Stimulated activated naive CD8-positive, alpha-beta T cell treated with anti-CD3 and anti-CD28 coated beads, Interleukin-15, Interleukin-2, amounts not matched to agents 100 ng/mL and 50 ng/mL, for 24 hours (primary cell): ENCODE data around the gene OSBPL6.

Source experiments
- H3K27ac Mint-ChIP-seq: one replicate; pipeline ENCODE4 v1.8.0; 2021; ENCODE audit warnings: mild to moderate bottlenecking, mixed read lengths
- H3K27me3 Mint-ChIP-seq: one replicate; pipeline ENCODE4 v1.8.0; 2021; ENCODE audit warnings: mixed read lengths
- H3K36me3 Mint-ChIP-seq: one replicate; pipeline ENCODE4 v1.8.0; 2021; ENCODE audit warnings: low read depth, mixed read lengths
- H3K4me1 Mint-ChIP-seq: one replicate; pipeline ENCODE4 v1.8.0; 2021; ENCODE audit warnings: low read depth, mixed read lengths
- H3K4me3 Mint-ChIP-seq: one replicate; pipeline ENCODE4 v1.8.0; 2021; ENCODE audit warnings: mild to moderate bottlenecking, mixed read lengths
- H3K9me3 Mint-ChIP-seq: one replicate; pipeline ENCODE4 v1.8.0; 2021; ENCODE audit warnings: mixed read lengths

OSBPL6 gene

DNA sequence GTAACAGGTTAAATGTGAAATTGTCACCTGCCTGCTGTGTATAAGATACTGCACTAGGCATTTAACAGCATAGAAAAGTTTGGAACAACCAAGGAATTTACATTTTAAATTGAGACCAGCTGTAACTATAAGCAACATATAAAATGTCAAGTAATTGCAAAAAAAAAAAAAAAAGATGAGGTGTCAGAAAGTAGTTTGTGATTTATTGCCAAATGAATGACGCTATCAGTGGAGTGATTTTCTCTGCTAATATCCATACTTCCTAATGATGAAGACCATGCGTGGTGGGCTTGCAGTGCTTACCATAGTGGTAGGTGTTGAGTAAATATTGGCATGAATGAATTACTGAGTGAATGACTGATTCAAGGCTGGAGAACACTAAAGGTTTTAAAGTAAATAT lies 73.3 kb downstream of the OSBPL6 start:
- peaks cover 3% of the 10 kb centered on the region for H3K27me3 Mint-ChIP-seq
- no peaks in the 10 kb centered on the region for H3K9me3 Mint-ChIP-seq
- H3K4me3 Mint-ChIP-seq: no peak overlapping the region
- H3K27ac Mint-ChIP-seq: no peak overlapping the region
- no peaks in the 10 kb centered on the region for H3K4me1 Mint-ChIP-seq
- no peaks in the 10 kb centered on the region for H3K36me3 Mint-ChIP-seq

DNA sequence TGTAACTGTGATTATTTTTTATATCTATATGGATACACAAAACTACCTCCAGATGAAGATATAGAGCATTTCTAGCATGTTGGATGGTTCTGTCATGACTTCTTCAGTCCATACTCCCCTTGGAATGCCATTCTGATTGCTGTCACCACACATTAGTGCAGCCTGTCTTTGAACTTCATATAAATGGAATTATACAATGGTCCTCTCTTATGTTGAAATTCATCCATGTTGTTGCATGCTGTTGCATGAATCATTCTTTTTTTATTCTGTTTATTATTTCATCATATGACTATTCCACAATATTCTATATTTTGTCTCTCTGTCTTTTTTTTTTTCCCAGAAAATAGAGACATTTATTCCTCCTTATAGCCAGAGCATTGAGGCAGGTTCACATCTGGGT lies 74.1 kb downstream of the OSBPL6 start:
- Mint-ChIP-seq H3K4me1 (no peaks in the 10 kb centered on the region), H3K27me3 (peaks cover 7% of the 10 kb centered on the region), H3K9me3 (no peaks in the 10 kb centered on the region), H3K27ac (no peak overlapping the region), H3K4me3 (no peak overlapping the region), H3K36me3 (no peaks in the 10 kb centered on the region)

DNA sequence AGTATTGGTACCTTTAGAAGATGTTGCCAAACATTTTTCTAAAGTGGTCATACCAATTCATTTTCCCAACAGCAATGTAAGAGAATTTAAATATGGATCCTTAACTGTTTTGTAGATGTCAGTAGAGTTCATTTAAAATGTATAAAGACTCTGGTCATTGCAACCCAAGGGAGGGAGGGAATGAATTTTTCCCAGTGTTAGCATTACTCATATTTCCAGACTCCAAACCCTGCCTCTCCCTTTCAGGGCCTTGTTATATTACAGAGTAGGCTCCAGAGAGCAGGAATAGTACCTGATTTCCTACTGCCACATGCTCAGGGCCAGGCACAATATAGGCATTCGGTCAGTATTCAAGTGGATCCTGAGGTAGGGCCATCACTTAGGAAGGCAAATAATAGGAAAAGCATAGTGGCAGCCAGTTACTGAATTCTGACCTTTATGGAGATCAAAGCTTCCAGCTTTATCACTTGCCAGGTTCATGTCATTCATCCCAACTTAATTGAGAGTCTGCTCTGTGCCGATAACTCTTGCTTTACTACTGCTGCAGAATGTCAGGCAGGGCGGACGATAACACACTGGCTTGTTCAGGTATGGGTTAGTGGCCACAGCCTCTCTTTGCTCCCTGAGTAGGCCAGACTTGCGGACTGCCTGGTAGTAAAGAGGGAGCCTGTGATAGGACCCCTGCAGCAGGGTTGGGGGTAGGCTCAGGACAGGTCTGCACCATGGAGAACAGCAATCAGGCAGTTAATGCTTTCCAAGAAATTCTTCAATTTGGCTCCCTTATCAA lies 75.3 kb downstream of the OSBPL6 start:
- no peaks in the 10 kb centered on the region for H3K4me1 Mint-ChIP-seq
- H3K27ac Mint-ChIP-seq: no peak overlapping the region
- no peaks in the 10 kb centered on the region for H3K9me3 Mint-ChIP-seq
- peaks cover 7% of the 10 kb centered on the region for H3K27me3 Mint-ChIP-seq
- H3K4me3 Mint-ChIP-seq: no peak overlapping the region
- H3K36me3 Mint-ChIP-seq: no peaks in the 10 kb centered on the region

DNA sequence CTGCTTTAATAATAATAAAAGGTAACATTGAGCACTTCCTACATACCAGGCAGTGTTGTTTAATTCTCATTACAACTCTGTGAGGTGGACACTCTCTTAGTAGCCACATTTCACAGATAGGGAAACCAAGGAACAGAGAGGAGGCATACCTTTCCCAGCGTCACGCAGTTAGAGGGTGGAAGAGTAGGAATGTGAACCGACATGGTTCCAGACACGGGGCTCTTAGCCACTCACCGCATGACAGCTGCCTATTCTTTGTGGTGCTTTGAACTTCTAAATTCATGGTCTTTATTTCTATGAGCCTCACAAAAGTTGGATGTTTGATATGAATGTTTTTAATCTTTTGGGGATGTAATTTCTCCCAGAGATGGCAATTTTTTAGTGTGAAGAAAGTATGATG lies 76.0 kb downstream of the OSBPL6 start:
- Mint-ChIP-seq H3K4me1 (no peaks in the 10 kb centered on the region), H3K36me3 (no peaks in the 10 kb centered on the region), H3K4me3 (no peak overlapping the region)

DNA sequence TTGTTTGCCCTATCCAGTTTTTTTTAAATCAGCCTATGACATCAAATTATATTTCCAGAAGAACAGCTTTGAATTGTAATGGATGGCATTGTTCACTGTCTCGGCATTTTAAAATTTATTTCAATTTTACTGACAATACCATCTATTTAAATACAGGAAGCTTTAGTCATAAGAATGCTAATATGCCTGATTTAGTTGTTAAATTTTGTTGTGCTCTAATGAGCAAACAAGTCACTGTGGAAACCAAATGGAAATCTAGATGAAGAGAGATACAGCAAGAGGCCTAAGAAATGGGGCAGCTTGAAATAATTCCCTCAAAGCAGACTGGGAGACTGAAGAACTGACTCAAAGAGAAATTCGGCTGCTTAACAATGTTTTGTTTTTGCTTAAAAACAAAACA lies 76.8 kb downstream of the OSBPL6 start:
- H3K4me3 Mint-ChIP-seq: no peak overlapping the region
- H3K27me3 Mint-ChIP-seq: peaks cover 7% of the 10 kb centered on the region
- no peaks in the 10 kb centered on the region for H3K9me3 Mint-ChIP-seq
- no peak overlapping the region for H3K27ac Mint-ChIP-seq
- H3K36me3 Mint-ChIP-seq: no peaks in the 10 kb centered on the region
- H3K4me1 Mint-ChIP-seq: no peaks in the 10 kb centered on the region

More for the DNA sequence above, 76.0 kb downstream of the OSBPL6 start:
- Mint-ChIP-seq H3K9me3 (no peaks in the 10 kb centered on the region), H3K27me3 (peaks cover 10% of the 10 kb centered on the region), H3K27ac (no peak overlapping the region)

DNA sequence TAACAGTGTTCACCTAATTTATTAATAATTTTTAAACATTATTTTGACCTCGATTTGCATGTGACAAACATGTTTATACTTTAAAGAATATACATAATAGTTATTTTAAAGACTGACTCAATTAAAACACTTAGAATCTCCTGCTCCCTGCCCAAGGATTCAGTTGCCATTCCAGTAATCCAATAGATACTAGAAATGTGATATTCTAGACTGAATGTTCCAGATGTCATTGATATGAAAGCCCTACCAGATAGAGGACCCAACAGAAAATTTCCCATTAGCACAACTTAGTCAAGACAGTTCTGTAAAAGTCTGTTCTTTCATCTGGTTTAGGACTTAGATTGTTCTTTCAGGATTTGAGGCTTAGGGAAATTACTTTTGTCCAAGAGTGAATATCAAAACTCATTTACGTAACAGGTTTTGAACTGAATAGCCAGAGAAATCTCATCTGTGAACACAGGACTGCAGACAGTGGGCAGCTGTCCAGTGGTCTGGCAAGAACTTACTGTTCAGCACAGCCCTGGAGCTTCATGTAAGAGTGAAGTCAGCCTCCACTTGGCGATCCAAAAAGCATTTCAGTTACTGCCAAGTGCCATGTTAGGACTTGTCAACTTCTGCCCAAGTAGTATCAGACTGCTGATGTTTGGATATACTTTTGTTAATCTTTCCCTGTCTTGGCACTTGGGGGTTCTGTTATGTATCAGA lies 77.5 kb downstream of the OSBPL6 start:
- H3K9me3 Mint-ChIP-seq: no peaks in the 10 kb centered on the region
- H3K4me1 Mint-ChIP-seq: no peaks in the 10 kb centered on the region
- no peak overlapping the region for H3K27ac Mint-ChIP-seq
- peaks cover 7% of the 10 kb centered on the region for H3K27me3 Mint-ChIP-seq
- H3K36me3 Mint-ChIP-seq: no peaks in the 10 kb centered on the region
- H3K4me3 Mint-ChIP-seq: no peak overlapping the region

DNA sequence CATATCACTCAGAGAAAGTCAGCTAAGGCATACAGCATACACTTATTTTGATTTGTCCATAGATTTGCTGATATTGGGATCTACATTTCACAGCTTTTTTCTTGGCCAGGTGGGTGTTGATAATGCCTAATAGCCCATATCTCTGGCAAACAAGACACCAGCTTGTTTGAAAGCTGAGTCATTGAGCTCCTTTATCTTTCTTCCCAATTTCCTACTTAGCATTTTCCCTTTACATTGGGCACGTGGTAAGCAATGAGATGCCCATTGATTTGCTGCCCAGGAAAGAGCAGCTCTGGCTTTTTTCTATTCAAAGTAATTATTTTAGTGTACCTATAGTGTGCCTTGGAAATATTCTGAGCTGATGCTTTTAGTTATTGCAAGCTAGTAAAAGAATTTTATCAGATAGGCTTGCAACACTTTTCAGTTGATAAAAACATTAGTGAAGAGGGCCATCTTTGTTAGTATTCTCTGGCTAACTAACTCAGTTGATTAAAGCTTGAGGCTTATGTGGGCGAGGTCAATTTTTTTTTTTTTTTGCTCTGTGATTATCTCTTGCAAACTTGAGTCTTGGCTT lies 79.6 kb downstream of the OSBPL6 start:
- H3K36me3 Mint-ChIP-seq: no peaks in the 10 kb centered on the region
- H3K27me3 Mint-ChIP-seq: peaks cover 7% of the 10 kb centered on the region
- no peak overlapping the region for H3K4me3 Mint-ChIP-seq
- no peak overlapping the region for H3K27ac Mint-ChIP-seq
- H3K4me1 Mint-ChIP-seq: no peaks in the 10 kb centered on the region
- H3K9me3 Mint-ChIP-seq: no peaks in the 10 kb centered on the region

DNA sequence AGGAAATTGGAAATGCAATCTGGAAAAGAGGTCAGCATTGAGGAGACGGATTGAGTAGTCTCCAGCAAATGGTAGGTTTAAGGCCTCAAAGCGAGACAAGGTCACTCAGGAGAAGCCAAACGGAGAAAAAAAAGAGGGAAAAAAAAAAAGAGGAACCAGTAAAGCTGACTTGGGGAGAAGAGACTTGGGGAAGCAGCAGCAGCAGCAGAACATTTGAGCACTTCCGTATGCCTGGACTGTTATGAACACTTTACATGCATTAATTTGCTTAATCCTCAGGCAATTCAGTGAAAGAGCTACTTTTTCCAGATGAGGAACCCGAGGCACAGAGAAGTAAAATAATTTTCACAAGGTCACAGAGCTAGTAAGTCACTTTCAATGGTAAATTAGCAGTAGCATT lies 81.3 kb downstream of the OSBPL6 start:
- Mint-ChIP-seq H3K9me3 (no peaks in the 10 kb centered on the region), H3K4me1 (no peaks in the 10 kb centered on the region), H3K36me3 (no peaks in the 10 kb centered on the region), H3K27me3 (peaks cover 10% of the 10 kb centered on the region), H3K27ac (no peak overlapping the region), H3K4me3 (no peak overlapping the region)

DNA sequence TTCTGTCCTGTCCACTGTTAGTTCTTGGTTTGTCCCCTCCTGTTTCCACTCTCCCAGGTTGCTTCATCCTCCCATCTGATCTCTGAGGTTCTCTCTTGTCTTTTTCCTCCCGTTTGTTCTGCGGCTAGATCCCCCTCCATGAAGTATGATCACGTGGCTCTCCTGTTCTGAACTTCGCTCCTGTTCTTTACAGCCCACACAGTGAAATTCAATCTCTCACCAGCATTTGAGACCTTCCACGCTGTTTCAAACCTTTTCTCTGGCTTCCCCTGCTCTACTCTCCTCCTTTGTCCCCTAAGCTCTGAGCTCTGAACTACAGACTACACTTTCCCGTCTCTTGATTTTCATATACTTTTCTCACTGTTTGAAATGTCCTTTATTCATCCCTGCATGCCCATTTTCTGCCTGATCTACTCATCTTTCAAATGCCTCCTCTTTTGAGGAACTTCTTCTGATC lies 83.5 kb downstream of the OSBPL6 start:
- H3K4me1 Mint-ChIP-seq: no peaks in the 10 kb centered on the region
- H3K36me3 Mint-ChIP-seq: no peaks in the 10 kb centered on the region
- no peaks in the 10 kb centered on the region for H3K9me3 Mint-ChIP-seq
- H3K27ac Mint-ChIP-seq: no peak overlapping the region
- H3K4me3 Mint-ChIP-seq: no peak overlapping the region
- H3K27me3 Mint-ChIP-seq: peaks cover 13% of the 10 kb centered on the region

DNA sequence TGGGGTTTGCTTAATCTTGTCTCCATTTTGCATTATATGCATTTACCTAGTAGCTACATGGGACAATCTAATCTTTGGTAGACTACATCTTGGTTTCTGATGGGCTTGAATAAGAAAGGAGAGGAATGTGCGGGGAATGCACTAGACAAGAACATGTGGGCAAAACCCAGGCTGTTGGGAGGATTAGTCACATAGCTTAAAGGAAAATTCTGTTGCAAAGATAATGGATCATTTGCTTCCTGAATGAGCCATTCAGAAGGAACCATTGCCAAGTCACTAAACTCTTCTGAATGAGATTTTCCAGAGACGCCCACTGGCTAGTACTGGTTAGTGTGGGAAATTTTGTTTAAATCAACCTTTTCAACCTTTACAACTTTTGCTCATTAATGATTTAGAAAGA lies 84.8 kb downstream of the OSBPL6 start:
- Mint-ChIP-seq H3K27me3 (peaks cover 10% of the 10 kb centered on the region), H3K4me3 (no peak overlapping the region), H3K27ac (no peak overlapping the region), H3K36me3 (no peaks in the 10 kb centered on the region), H3K4me1 (no peaks in the 10 kb centered on the region), H3K9me3 (no peaks in the 10 kb centered on the region)

DNA sequence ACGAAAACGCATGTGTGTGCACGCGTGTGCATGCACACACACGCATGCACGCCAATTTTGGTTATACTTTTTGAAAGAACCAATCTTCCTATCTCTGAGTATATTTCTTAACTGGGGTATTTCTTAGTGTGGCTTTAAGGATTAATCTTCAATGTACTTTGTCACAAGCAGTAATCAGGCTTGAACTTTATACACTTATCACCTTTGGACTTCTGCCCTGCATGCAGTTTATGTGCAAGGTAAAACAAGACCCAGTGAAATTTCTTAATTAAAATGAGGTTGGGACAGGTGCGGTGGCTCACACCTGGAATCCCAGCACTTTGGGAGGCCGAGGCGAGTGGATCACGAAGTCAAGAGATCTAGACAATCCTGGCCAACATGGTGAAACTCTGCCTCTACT lies 85.3 kb downstream of the OSBPL6 start:
- Mint-ChIP-seq H3K36me3 (no peaks in the 10 kb centered on the region), H3K27ac (no peak overlapping the region), H3K9me3 (no peaks in the 10 kb centered on the region), H3K4me3 (no peak overlapping the region), H3K27me3 (peaks cover 10% of the 10 kb centered on the region), H3K4me1 (no peaks in the 10 kb centered on the region)

DNA sequence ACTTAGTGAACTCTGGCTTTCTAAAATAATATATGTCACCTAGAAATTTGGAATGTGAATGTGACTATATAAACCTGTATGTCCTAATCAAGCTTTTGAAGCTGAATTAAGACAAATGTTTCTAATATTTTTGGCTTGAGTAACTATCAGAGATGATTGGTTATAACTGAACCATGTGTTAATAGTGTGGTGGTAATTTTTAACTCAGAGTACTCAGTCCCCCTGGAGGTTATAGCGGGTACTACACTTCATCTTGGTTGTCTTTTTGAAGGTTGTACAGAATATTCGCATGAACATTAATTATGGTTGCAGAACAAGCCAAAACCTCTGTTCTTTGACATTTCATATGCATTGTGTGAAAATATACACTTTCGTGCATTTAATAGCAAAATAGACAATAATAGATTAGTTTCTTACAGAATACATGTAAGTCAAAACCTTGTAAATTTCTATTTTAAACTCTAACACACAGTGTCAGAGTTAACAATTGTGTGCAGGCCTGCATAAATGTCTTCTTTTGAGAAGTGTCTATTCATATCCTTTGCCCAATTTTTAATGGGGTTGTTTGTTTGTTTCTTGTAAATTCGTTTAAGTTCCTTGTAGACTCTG lies 86.0 kb downstream of the OSBPL6 start:
- Mint-ChIP-seq H3K9me3 (no peaks in the 10 kb centered on the region), H3K36me3 (no peaks in the 10 kb centered on the region), H3K4me3 (no peak overlapping the region), H3K4me1 (no peaks in the 10 kb centered on the region), H3K27me3 (peaks cover 7% of the 10 kb centered on the region), H3K27ac (no peak overlapping the region)

DNA sequence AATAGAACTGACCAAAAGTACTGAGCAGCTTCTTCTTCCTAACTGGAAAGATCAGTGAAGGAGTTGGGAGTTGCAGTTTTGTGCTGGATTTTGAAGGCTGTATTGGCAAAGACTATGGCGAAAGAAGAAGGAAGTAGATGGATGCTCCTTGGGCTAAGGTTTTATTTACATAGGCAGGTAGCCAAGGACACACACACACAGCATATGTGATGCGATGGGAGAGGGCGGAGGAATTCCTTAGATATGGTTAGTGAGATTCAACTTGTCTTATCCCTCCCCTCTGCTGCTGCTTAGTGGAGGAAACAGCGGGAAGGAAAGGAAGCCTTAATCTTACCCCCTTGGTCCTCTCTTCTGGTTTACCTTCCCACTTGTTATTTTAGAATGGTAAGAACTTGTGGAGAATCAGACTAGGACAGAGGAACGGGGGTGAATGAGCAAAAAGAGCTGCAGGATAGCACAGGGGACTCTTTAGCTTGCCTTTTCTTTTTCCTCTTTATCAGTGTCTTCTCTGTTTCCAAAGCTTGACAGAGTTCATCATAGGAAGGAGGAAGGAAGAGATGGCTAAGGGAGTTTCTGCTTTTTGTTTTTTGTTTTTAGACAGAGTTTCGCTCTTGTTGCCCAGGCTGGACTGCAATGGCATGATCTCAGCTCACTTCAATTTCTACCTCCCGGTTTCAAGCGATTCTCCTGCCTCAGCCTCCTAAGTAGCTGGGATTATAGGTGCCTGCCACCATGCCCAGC lies 87.9 kb downstream of the OSBPL6 start:
- no peak overlapping the region for H3K4me3 Mint-ChIP-seq
- no peak overlapping the region for H3K27ac Mint-ChIP-seq
- H3K36me3 Mint-ChIP-seq: no peaks in the 10 kb centered on the region

DNA sequence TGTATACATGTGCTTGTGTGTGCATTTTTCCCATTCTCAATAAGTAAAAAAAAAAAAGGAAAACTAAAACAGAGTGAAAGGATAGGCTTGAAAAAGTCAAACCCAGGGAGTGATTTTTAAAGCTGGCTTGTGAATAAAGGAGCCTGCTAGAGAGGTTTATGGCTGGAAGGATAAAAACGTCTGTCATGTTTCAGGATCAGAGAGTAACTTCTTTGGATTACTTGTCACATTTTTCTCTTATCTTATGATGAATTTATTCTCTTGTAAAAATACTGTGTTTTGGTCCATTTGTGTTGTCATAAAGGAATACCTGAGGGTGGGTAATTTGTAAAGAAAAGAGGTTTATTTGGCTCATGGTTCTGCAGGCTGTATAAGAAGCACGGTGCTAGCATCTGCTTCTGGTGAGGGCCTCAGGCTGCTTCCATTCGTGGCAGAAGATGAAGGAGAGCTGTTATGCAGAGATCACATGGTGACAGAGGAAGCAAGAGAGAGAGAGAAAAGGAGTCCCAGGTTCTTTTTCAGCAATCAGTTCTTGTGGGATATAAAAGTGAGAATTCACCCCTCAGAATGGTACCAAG lies 89.1 kb downstream of the OSBPL6 start:
- no peaks in the 10 kb centered on the region for H3K4me1 Mint-ChIP-seq
- no peaks in the 10 kb centered on the region for H3K9me3 Mint-ChIP-seq
- no peak overlapping the region for H3K27ac Mint-ChIP-seq
- no peak overlapping the region for H3K4me3 Mint-ChIP-seq
- H3K27me3 Mint-ChIP-seq: peaks cover 9% of the 10 kb centered on the region
- H3K36me3 Mint-ChIP-seq: no peaks in the 10 kb centered on the region

More for the DNA sequence above, 87.9 kb downstream of the OSBPL6 start:
- H3K27me3 Mint-ChIP-seq: peaks cover 7% of the 10 kb centered on the region
- H3K4me1 Mint-ChIP-seq: no peaks in the 10 kb centered on the region
- no peaks in the 10 kb centered on the region for H3K9me3 Mint-ChIP-seq
